Neural crest cell (in vitro differentiated cells): Measurements from ENCODE around the gene DSCAM. TPM values are rescaled to one million over a fixed set of nuclear protein-coding genes. Genes with fewer than 3 reads are reported as not detected.
"Not testable (repeated sequence)": the region's sequence is repeated elsewhere in the genome, so short reads cannot be mapped to it uniquely, and the experiment has no call there.

ENCODE experiments used
- DNase-seq: peaks from one replicate; pipeline ENCODE4 v3.0.0; 2021; ENCODE audit warnings: low read depth, mixed read lengths, low spot score
- H3K27ac Mint-ChIP-seq: one replicate; pipeline ENCODE4 v1.8.0; 2021; ENCODE audit warnings: mild to moderate bottlenecking, mixed read lengths; ENCODE audit not compliant: unreplicated experiment
- H3K27me3 Mint-ChIP-seq: 2 replicates; pipeline ENCODE4 v1.8.0; 2021; ENCODE audit warnings: low read depth, mild to moderate bottlenecking, mixed read lengths
- H3K36me3 Mint-ChIP-seq: 2 replicates; pipeline ENCODE4 v1.8.0; 2021; ENCODE audit warnings: low read depth, mild to moderate bottlenecking, mixed read lengths
- H3K4me1 Mint-ChIP-seq: 2 replicates; pipeline ENCODE4 v1.8.0; 2021; ENCODE audit warnings: mixed read lengths
- H3K4me3 Mint-ChIP-seq: one replicate; pipeline ENCODE4 v1.8.0; 2021; ENCODE audit warnings: mild to moderate bottlenecking, mixed read lengths
- H3K9me3 Mint-ChIP-seq: 2 replicates; pipeline ENCODE4 v1.8.0; 2021; ENCODE audit warnings: mixed read lengths
- CTCF ChIP-seq: fragments of 200-600 bp; sonication (generic); conservative IDR thresholded peaks from 2 replicates; pipeline ENCODE4 v1.5.0; 2021; ENCODE audit warnings: antibody characterized with exemption, mild to moderate bottlenecking
- total RNA-seq: library from RNA; stranded (reverse); gene quantifications from 2 replicates; pipeline ENCODE4 v1.2.1, GENCODE V29; 2021

DSCAM gene
- total RNA-seq, 1 donor from 2014 or later, result 0.19 TPM

- Mint-ChIP-seq H3K4me1 (peaks cover 4% of the 10 kb centered on the region), H3K4me3 (no peak overlapping the region), H3K27me3 (no peaks in the 10 kb centered on the region), H3K27ac (no peak overlapping the region), H3K9me3 (no peaks in the 10 kb centered on the region), H3K36me3 (no peaks in the 10 kb centered on the region)
- TF ChIP-seq CTCF, result no peak
- DNase-seq, result no peak
These were observed 799.7 kb downstream of the DSCAM start for GRCh38 chr21:40047211-40047610.

GRCh38 chr21:40043866-40044265 lies 803.1 kb downstream of the DSCAM start:
- H3K36me3 Mint-ChIP-seq, result no peaks in the 10 kb centered on the region
- no peak overlapping the region for H3K4me3 Mint-ChIP-seq
- no peaks in the 10 kb centered on the region for H3K9me3 Mint-ChIP-seq
- no peaks in the 10 kb centered on the region for H3K27me3 Mint-ChIP-seq
- H3K27ac Mint-ChIP-seq, result no peak overlapping the region
- no peak for TF ChIP-seq CTCF
- no peaks in the 10 kb centered on the region for H3K4me1 Mint-ChIP-seq
- DNase-seq, result no peak

- no peak overlapping the region for H3K4me3 Mint-ChIP-seq
- no peaks in the 10 kb centered on the region for H3K27me3 Mint-ChIP-seq
- TF ChIP-seq CTCF, result no peak
- DNase-seq, result no peak
- no peak overlapping the region for H3K27ac Mint-ChIP-seq
- no peaks in the 10 kb centered on the region for H3K36me3 Mint-ChIP-seq
- no peaks in the 10 kb centered on the region for H3K9me3 Mint-ChIP-seq
- no peaks in the 10 kb centered on the region for H3K4me1 Mint-ChIP-seq
These were observed 803.5 kb downstream of the DSCAM start for GRCh38 chr21:40043423-40043822.

- no peak overlapping the region for H3K4me3 Mint-ChIP-seq
- DNase-seq, result no peak
- H3K4me1 Mint-ChIP-seq, result no peaks in the 10 kb centered on the region
- TF ChIP-seq CTCF, result no peak
- H3K9me3 Mint-ChIP-seq, result no peaks in the 10 kb centered on the region
- H3K27ac Mint-ChIP-seq, result no peak overlapping the region
- no peaks in the 10 kb centered on the region for H3K27me3 Mint-ChIP-seq
- H3K36me3 Mint-ChIP-seq, result no peaks in the 10 kb centered on the region
These were observed 805.5 kb downstream of the DSCAM start for GRCh38 chr21:40041446-40041845.

GRCh38 chr21:40033156-40033782 lies 813.7 kb downstream of the DSCAM start:
- H3K4me1 Mint-ChIP-seq, H3K36me3 Mint-ChIP-seq, H3K9me3 Mint-ChIP-seq, DNase-seq, H3K27me3 Mint-ChIP-seq, H3K4me3 Mint-ChIP-seq, H3K27ac Mint-ChIP-seq: not testable (repeated sequence)

GRCh38 chr21:40029888-40030287 lies 817.1 kb downstream of the DSCAM start:
- H3K36me3 Mint-ChIP-seq, result peaks cover 3% of the 10 kb centered on the region
- H3K4me1 Mint-ChIP-seq, result peaks cover 3% of the 10 kb centered on the region
- H3K9me3 Mint-ChIP-seq, result no peaks in the 10 kb centered on the region
- DNase-seq, result no peak
- peak overlapping the region; percentile 47 for H3K27ac Mint-ChIP-seq
- no peak for TF ChIP-seq CTCF
- H3K27me3 Mint-ChIP-seq, result no peaks in the 10 kb centered on the region
- H3K4me3 Mint-ChIP-seq, result no peak overlapping the region

- not testable (repeated sequence) for H3K27ac Mint-ChIP-seq, DNase-seq, H3K27me3 Mint-ChIP-seq, H3K36me3 Mint-ChIP-seq, H3K9me3 Mint-ChIP-seq, H3K4me1 Mint-ChIP-seq, H3K4me3 Mint-ChIP-seq
These were observed 818.6 kb downstream of the DSCAM start for GRCh38 chr21:40028393-40028792.
